B cell (primary cell): ENCODE data around the gene KRTAP10-7. TPM values are rescaled to one million over a fixed set of nuclear protein-coding genes. Genes with fewer than 3 reads are reported as not detected.
"Not testable (repeated sequence)": the region's sequence is repeated elsewhere in the genome, so short reads cannot be mapped to it uniquely, and the experiment has no call there.

Experiments
- ATAC-seq: fragments of 200-7000 bp; cut with Tn5 transposase; one replicate; pipeline ENCODE4 v1.10.0; 2021; ENCODE audit warnings: low read depth, mild to moderate bottlenecking, moderate number of reproducible peaks, moderate library complexity
- CTCF ChIA-PET: fragments of 350-600 bp; sonication (Branson Sonifier 250); formaldehyde crosslinking; loops from one replicate; lab custom pipeline; 2021; ENCODE audit warnings: antibody characterized with exemption, inconsistent platforms; lab: Charles Lee
- POLR2A ChIA-PET: fragments of 350-600 bp; sonication (Branson Sonifier 250); formaldehyde crosslinking; loops from one replicate; lab custom pipeline; 2021; ENCODE audit warnings: antibody characterized with exemption; lab: Charles Lee
- DNase-seq: peaks from one replicate; pipeline ENCODE4 v3.0.0; 2013
- H2AFZ ChIP-seq: 2 replicates; pipeline ENCODE4 v1.6.1; 2012; ENCODE audit warnings: mild to moderate bottlenecking, low read depth, low read length; ENCODE audit not compliant: insufficient read depth, poor library complexity, severe bottlenecking
- H3K27ac ChIP-seq, 2 donors: 1 replicate in 1 of 2; 2 replicates in 1 of 2; pipeline ENCODE4 v1.5.1; 2012 to 2013; ENCODE audit warnings: low read length in 2 of 2, mild to moderate bottlenecking in 2 of 2, moderate library complexity in 1 of 2
- H3K27me3 ChIP-seq, 4 experiments: fragments of 200-600 bp in 1 of 4; sonication (generic) in 1 of 4; replicated peaks in 1 of 4; 1 replicate in 2 of 4; 2 replicates in 2 of 4; pipeline versions ENCODE4 v1.6.1 to v1.7.0; 2013 to 2016; ENCODE audit warnings: low read length in 3 of 4, mild to moderate bottlenecking in 2 of 4, mixed read lengths in 1 of 4, moderate library complexity in 1 of 4; ENCODE audit not compliant: insufficient read depth in 4 of 4, control insufficient read depth in 3 of 4; ENCODE audit errors: control extremely low read depth in 1 of 4
- H3K36me3 ChIP-seq, 2 experiments: replicated peaks in 1 of 2; 1 replicate in 1 of 2; 2 replicates in 1 of 2; pipeline versions ENCODE4 v1.6.1 to v1.7.1; 2013; ENCODE audit warnings: low read length in 1 of 2; ENCODE audit not compliant: insufficient read depth in 2 of 2, control insufficient read depth in 1 of 2; ENCODE audit errors: control extremely low read depth in 1 of 2, extremely low read depth in 1 of 2
- H3K4me1 ChIP-seq, 2 donors: fragments of 200-600 bp in 1 of 2; sonication (generic) in 1 of 2; 1 replicate in 1 of 2; 2 replicates in 1 of 2; pipeline versions ENCODE4 v1.5.1 to v1.6.1; 2013 to 2017; ENCODE audit warnings: low read length in 2 of 2; ENCODE audit not compliant: control insufficient read depth in 2 of 2, insufficient read depth in 2 of 2
- H3K4me2 ChIP-seq: replicated peaks from 2 replicates; pipeline ENCODE3; 2012; ENCODE audit warnings: mild to moderate bottlenecking, low read depth, low read length; ENCODE audit not compliant: poor library complexity, severe bottlenecking
- H3K4me3 ChIP-seq, 5 experiments: fragments of 200-600 bp in 1 of 5; sonication (generic) in 1 of 5; 1 replicate in 3 of 5; 2 replicates in 2 of 5; pipeline versions ENCODE4 v1.5.1 to v1.7.0; 2011 to 2016; ENCODE audit warnings: low read length in 4 of 5, mild to moderate bottlenecking in 4 of 5, low read depth in 2 of 5, control low read depth in 1 of 5, moderate library complexity in 1 of 5; ENCODE audit not compliant: insufficient read depth in 1 of 5; ENCODE audit errors: control extremely low read depth in 1 of 5, extremely low read depth in 1 of 5
- H3K79me2 ChIP-seq: fragments of 200-600 bp; sonication (generic); one replicate; pipeline ENCODE4 v1.6.0; 2016; ENCODE audit warnings: low read length; ENCODE audit not compliant: control insufficient read depth, insufficient read depth
- H3K9ac ChIP-seq: fragments of 200-600 bp; sonication (generic); 2 replicates; pipeline ENCODE4 v1.6.1; 2017; ENCODE audit warnings: mild to moderate bottlenecking, low read length, moderate library complexity
- H3K9me3 ChIP-seq, 3 donors: one replicate each; pipeline versions ENCODE4 v1.6.1 to v1.7.1; 2013; ENCODE audit warnings: low read length in 2 of 3; ENCODE audit not compliant: control insufficient read depth in 2 of 3, insufficient read depth in 1 of 3; ENCODE audit errors: control extremely low read depth in 1 of 3
- H4K20me1 ChIP-seq: 2 replicates; pipeline ENCODE4 v1.6.0; 2012; ENCODE audit warnings: mild to moderate bottlenecking, low read length; ENCODE audit not compliant: insufficient read depth, control insufficient read depth, poor library complexity, severe bottlenecking
- H3K27ac Mint-ChIP-seq: one replicate; pipeline ENCODE4 v1.8.0; 2021; ENCODE audit warnings: mixed read lengths
- H3K27me3 Mint-ChIP-seq: one replicate; pipeline ENCODE4 v1.8.0; 2021; ENCODE audit warnings: mixed read lengths
- H3K4me1 Mint-ChIP-seq: one replicate; pipeline ENCODE4 v1.8.0; 2021; ENCODE audit warnings: mixed read lengths
- H3K4me3 Mint-ChIP-seq: one replicate; pipeline ENCODE4 v1.8.0; 2021; ENCODE audit warnings: mixed read lengths
- H3K9me3 Mint-ChIP-seq: one replicate; pipeline ENCODE4 v1.8.0; 2022; ENCODE audit warnings: mixed read lengths; ENCODE audit not compliant: insufficient read depth
- CTCF ChIP-seq: fragments of 200-600 bp; IDR thresholded peaks from one replicate; pipeline ENCODE4 v1.8.0; 2022; ENCODE audit warnings: antibody characterized with exemption, mild to moderate bottlenecking
- EZH2 ChIP-seq: IDR thresholded peaks from 2 replicates; pipeline ENCODE4 v1.6.1; 2012; ENCODE audit warnings: borderline replicate concordance, low read depth, mild to moderate bottlenecking, moderate library complexity, low read length; ENCODE audit not compliant: insufficient read depth, poor library complexity, severe bottlenecking
- WGBS: methylation state at CpG from one replicate; pipeline ENCODE4 v1.1.5; 2013; ENCODE audit warnings: missing lambda C conversion rate; ENCODE audit not compliant: insufficient coverage; 5-methylcytosine and 5-hydroxymethylcytosine counted together
- intact Hi-C: fragments of 100-400 bp; cut with micrococcal nuclease; formaldehyde crosslinking; loops from one replicate; pipeline ENCODE4 v1.10.0; 2022
- polyA plus RNA-seq: library from polyadenylated mRNA; depleted of rRNA; stranded (reverse); fragments of >200 nt; gene quantifications from 2 replicates; pipeline ENCODE4 v1.2.3, GENCODE V29; 2012
- total RNA-seq, 2 donors: library from RNA; stranded (reverse); fragments of 120-200 nt in 1 of 2; gene quantifications; 1 replicate in 1 of 2; 2 replicates in 1 of 2; pipeline versions ENCODE4 v1.2.3 to v1.2.4, GENCODE V29; 2013 to 2022

KRTAP10-7 gene
- total and polyA plus RNA-seq, 2 donors (not counting 1 experiment from before 2014, with no cell fraction given) = not detected

- no peaks in the 10 kb centered on the region for H3K79me2 ChIP-seq
- DNase-seq = no peak
- peaks cover 0 to 6% (median 2%) of the 10 kb centered on the region in 4 experiments for H3K27me3 ChIP-seq
- H3K27ac Mint-ChIP-seq = no peak overlapping the region
- peaks cover 3 to 56% (median 28%) of the 10 kb centered on the region in 3 donors for H3K9me3 ChIP-seq
- no peaks in the 10 kb centered on the region for H3K4me1 Mint-ChIP-seq
- H3K9me3 Mint-ChIP-seq = peaks cover 6% of the 10 kb centered on the region
- TF ChIP-seq CTCF (no peak), EZH2 (no peak)
- H3K4me2 ChIP-seq = no peak overlapping the region
- CTCF ChIA-PET = no interaction called here
- no peak overlapping the region for H3K4me3 Mint-ChIP-seq
- H3K4me3 ChIP-seq = no peak overlapping the region
- H2AFZ ChIP-seq = no peak overlapping the region
- H3K36me3 ChIP-seq = no peaks in the 10 kb centered on the region
- H3K4me1 ChIP-seq = no peaks in the 10 kb centered on the region
- peaks cover 30% of the 10 kb centered on the region for H3K27me3 Mint-ChIP-seq
- WGBS = 85% methylated on average over 7 of the region's 7 CpGs
- ATAC-seq = no peak
- H4K20me1 ChIP-seq = no peaks in the 10 kb centered on the region
- POLR2A ChIA-PET = no interaction called here
- H3K27ac ChIP-seq = no peak overlapping the region
- H3K9ac ChIP-seq = no peak overlapping the region
- intact Hi-C loops = no loop called here
Observed at GRCh38 chr21:44579833-44580144, 20.6 kb upstream of the KRTAP10-7 start.

- H3K27ac Mint-ChIP-seq, H3K4me3 ChIP-seq, H3K4me3 Mint-ChIP-seq, H2AFZ ChIP-seq, H3K4me1 ChIP-seq, H3K4me1 Mint-ChIP-seq, DNase-seq, POLR2A ChIA-PET, H4K20me1 ChIP-seq, H3K9me3 Mint-ChIP-seq, H3K4me2 ChIP-seq, CTCF ChIA-PET, ATAC-seq, H3K79me2 ChIP-seq, H3K27ac ChIP-seq, H3K9ac ChIP-seq, intact Hi-C loops, H3K27me3 ChIP-seq, H3K36me3 ChIP-seq: not testable (repeated sequence)
- H3K9me3 ChIP-seq = peaks cover 3 to 56% (median 28%) of the 10 kb centered on the region in 3 donors
- 59% methylated on average over 16 of the region's 19 CpGs for WGBS
- H3K27me3 Mint-ChIP-seq = peaks cover 31% of the 10 kb centered on the region
Observed at GRCh38 chr21:44580231-44580821, 20.1 kb upstream of the KRTAP10-7 start, which contains the start of gene KRTAP10-5. TSS of gene KRTAP10-5 (minus strand) at chr21:44580604. CDS start at chr21:44580578, 26 bp downstream.
